Panc1 (cell line): Measurements from ENCODE around the gene SYT5. TPM values are rescaled to one million over a fixed set of nuclear protein-coding genes. Genes with fewer than 3 reads are reported as not detected.
"Not testable (repeated sequence)": the region's sequence is repeated elsewhere in the genome, so short reads cannot be mapped to it uniquely, and the experiment has no call there.

Experiments used
- ATAC-seq: fragments of 200-7000 bp; cut with Tn5 transposase; 2 replicates; pipeline ENCODE4 v1.9.1; 2020; ENCODE audit warnings: mild to moderate bottlenecking, moderate library complexity
- BruUV-seq: library from RNA; stranded (reverse); fragments of 400-500 nt; replicated peaks from 2 replicates; lab custom pipeline; 2021; lab: Mats Ljungman, UMichigan
- CTCF ChIA-PET: fragments of 300-600 bp; sonication (Branson Sonifier 250); formaldehyde crosslinking; loops from one replicate; lab custom pipeline; 2022; ENCODE audit warnings: antibody characterized with exemption; lab: Charles Lee
- POLR2A ChIA-PET: fragments of 300-600 bp; sonication (Branson Sonifier 250); formaldehyde crosslinking; loops from one replicate; lab custom pipeline; 2022; ENCODE audit warnings: antibody characterized with exemption; lab: Charles Lee
- DNase-seq: peaks from one replicate; pipeline ENCODE4 v3.0.0-alpha.2; 2010; ENCODE audit warnings: low read depth, low spot score
- H3K27ac ChIP-seq: 2 replicates; pipeline ENCODE4 v1.5.1; 2011; ENCODE audit warnings: mild to moderate bottlenecking, low read length, inconsistent platforms
- H3K27me3 ChIP-seq: fragments of 200-500 bp; sonication (Bioruptor generic); 2 replicates; pipeline ENCODE4 v1.6.0; 2014; ENCODE audit warnings: low read length, inconsistent platforms; ENCODE audit not compliant: control insufficient read depth, insufficient read depth
- H3K36me3 ChIP-seq: fragments of 200-500 bp; sonication (Bioruptor generic); 2 replicates; pipeline ENCODE4 v1.5.1; 2014; ENCODE audit warnings: inconsistent platforms, mild to moderate bottlenecking, low read length, moderate library complexity; ENCODE audit not compliant: control insufficient read depth, insufficient read depth
- H3K4me1 ChIP-seq: 2 replicates; pipeline ENCODE4 v1.5.1; 2011; ENCODE audit warnings: inconsistent platforms, mild to moderate bottlenecking, low read length, moderate library complexity; ENCODE audit not compliant: control insufficient read depth, insufficient read depth
- H3K4me3 ChIP-seq, 2 experiments: 2 replicates each; pipeline ENCODE4 v1.5.1; 2011 to 2012; ENCODE audit warnings: low read depth in 2 of 2, low read length in 2 of 2, mild to moderate bottlenecking in 2 of 2, inconsistent platforms in 1 of 2, moderate library complexity in 1 of 2
- H3K9me3 ChIP-seq: fragments of 200-500 bp; sonication (Bioruptor generic); 2 replicates; pipeline ENCODE4 v1.5.1; 2014; ENCODE audit warnings: low read depth, mild to moderate bottlenecking, inconsistent platforms, low read length, moderate library complexity; ENCODE audit not compliant: control insufficient read depth, insufficient read depth
- POLR2AphosphoS5 ChIP-seq: IDR thresholded peaks from 2 replicates; pipeline ENCODE4 v1.6.1; 2012; ENCODE audit warnings: mild to moderate bottlenecking, low read depth, low read length, moderate library complexity
- SIN3A ChIP-seq: IDR thresholded peaks from 2 replicates; pipeline ENCODE4 v1.6.1; 2012; ENCODE audit warnings: low read depth, mild to moderate bottlenecking, low read length, moderate library complexity, borderline replicate concordance; ENCODE audit not compliant: insufficient read depth
- TCF7L2 ChIP-seq: IDR thresholded peaks from 2 replicates; pipeline ENCODE4 v1.6.1; 2011; ENCODE audit warnings: mild to moderate bottlenecking, low read depth, low read length, inconsistent platforms
- in situ Hi-C: cut with HindIII; loops from 2 replicates; pipeline ENCODE4 v1.10.0; 2016; ENCODE audit warnings: low sequenced_read_pairs, low pct_unique_long_range_greater_than_20kb
- intact Hi-C: fragments of 100-400 bp; cut with micrococcal nuclease; formaldehyde crosslinking; loops from one replicate; pipeline ENCODE4 v1.10.0; 2022; ENCODE audit not compliant: unreplicated experiment
- total RNA-seq: library from RNA; stranded (reverse); gene quantifications from one replicate; pipeline ENCODE4 v1.2.1, GENCODE V29; 2021; ENCODE audit not compliant: unreplicated experiment
- TF ChIP-seq, protein P1 (sequence below): fragments of 450-650 bp; IDR thresholded peaks from 2 replicates; pipeline ENCODE4 v1.5.1; 2017; ENCODE audit warnings: mild to moderate bottlenecking
- TF ChIP-seq, protein P2 (sequence below), 2 experiments: IDR thresholded peaks; 2 replicates each; pipeline ENCODE4 v1.6.1; 2011 to 2012; ENCODE audit warnings: low read depth in 2 of 2, control low read depth in 1 of 2, low read length in 1 of 2, mild to moderate bottlenecking in 1 of 2, moderate library complexity in 1 of 2; ENCODE audit not compliant: insufficient read depth in 1 of 2

Gene SYT5
- total RNA-seq, 1 experiment from 2014 or later: 3.2 TPM

DNA sequence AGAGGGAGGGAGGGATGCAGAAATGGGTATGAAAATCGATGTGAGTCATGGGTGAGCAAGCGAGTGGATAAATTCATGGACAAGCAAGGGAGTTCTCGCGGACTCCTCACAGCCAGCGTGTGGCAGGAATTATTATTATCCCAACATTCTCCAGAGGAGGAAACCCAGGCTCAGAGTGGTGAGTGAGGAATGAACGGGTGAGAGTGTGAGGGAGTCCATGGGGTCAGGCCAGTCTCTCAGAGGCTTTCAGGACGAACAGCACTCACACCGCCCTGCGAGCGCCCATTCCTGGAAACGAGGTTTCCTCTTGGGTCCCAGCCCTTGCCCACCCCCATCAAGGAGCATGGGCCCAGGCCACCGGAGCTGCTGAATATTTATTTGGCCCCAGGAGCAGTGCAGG is 7.3 kb downstream of the SYT5 start:
- Histone ChIP-seq H3K27ac (peak overlapping the region; percentile 80), H3K9me3 (no peaks in the 10 kb centered on the region), H3K27me3 (no peaks in the 10 kb centered on the region), H3K36me3 (no peaks in the 10 kb centered on the region), H3K4me1 (peaks cover 8% of the 10 kb centered on the region; the same call in 1 of the 2 replicates), H3K4me3 (peak overlapping the region; percentile 61 to 79)
- TF ChIP-seq TCF7L2 (no peak), SIN3A (no peak), POLR2AphosphoS5 (no peak)
- TF ChIP-seq, protein P1, sequence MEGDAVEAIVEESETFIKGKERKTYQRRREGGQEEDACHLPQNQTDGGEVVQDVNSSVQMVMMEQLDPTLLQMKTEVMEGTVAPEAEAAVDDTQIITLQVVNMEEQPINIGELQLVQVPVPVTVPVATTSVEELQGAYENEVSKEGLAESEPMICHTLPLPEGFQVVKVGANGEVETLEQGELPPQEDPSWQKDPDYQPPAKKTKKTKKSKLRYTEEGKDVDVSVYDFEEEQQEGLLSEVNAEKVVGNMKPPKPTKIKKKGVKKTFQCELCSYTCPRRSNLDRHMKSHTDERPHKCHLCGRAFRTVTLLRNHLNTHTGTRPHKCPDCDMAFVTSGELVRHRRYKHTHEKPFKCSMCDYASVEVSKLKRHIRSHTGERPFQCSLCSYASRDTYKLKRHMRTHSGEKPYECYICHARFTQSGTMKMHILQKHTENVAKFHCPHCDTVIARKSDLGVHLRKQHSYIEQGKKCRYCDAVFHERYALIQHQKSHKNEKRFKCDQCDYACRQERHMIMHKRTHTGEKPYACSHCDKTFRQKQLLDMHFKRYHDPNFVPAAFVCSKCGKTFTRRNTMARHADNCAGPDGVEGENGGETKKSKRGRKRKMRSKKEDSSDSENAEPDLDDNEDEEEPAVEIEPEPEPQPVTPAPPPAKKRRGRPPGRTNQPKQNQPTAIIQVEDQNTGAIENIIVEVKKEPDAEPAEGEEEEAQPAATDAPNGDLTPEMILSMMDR: no peak
- TF ChIP-seq, protein P2, sequence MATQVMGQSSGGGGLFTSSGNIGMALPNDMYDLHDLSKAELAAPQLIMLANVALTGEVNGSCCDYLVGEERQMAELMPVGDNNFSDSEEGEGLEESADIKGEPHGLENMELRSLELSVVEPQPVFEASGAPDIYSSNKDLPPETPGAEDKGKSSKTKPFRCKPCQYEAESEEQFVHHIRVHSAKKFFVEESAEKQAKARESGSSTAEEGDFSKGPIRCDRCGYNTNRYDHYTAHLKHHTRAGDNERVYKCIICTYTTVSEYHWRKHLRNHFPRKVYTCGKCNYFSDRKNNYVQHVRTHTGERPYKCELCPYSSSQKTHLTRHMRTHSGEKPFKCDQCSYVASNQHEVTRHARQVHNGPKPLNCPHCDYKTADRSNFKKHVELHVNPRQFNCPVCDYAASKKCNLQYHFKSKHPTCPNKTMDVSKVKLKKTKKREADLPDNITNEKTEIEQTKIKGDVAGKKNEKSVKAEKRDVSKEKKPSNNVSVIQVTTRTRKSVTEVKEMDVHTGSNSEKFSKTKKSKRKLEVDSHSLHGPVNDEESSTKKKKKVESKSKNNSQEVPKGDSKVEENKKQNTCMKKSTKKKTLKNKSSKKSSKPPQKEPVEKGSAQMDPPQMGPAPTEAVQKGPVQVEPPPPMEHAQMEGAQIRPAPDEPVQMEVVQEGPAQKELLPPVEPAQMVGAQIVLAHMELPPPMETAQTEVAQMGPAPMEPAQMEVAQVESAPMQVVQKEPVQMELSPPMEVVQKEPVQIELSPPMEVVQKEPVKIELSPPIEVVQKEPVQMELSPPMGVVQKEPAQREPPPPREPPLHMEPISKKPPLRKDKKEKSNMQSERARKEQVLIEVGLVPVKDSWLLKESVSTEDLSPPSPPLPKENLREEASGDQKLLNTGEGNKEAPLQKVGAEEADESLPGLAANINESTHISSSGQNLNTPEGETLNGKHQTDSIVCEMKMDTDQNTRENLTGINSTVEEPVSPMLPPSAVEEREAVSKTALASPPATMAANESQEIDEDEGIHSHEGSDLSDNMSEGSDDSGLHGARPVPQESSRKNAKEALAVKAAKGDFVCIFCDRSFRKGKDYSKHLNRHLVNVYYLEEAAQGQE (IDR thresholded peaks at IDR 0.05; ENCODE audit: insufficient read depth in 1 of 2, low read depth in 2 of 2, low read length in 1 of 2): no peak
- no TSS peak for BruUV-seq
- ATAC-seq (no peak), DNase-seq (no peak)
- CTCF ChIA-PET: interaction anchor here (1.0 kb wide), 1 partner anchor 13 kb away, joined by 22 read pairs; no protein-coding TSS in a partner anchor
- intact Hi-C loops: no loop called here
- in situ Hi-C loops: no loop called here
- POLR2A ChIA-PET: interaction anchor here (0.5 to 0.7 kb wide), 2 partner anchors 8 to 29 kb away, joined by 5 to 11 read pairs; no protein-coding TSS in a partner anchor

- intact Hi-C loops, H3K36me3 ChIP-seq, H3K4me1 ChIP-seq, ATAC-seq, H3K27me3 ChIP-seq, in situ Hi-C loops, H3K9me3 ChIP-seq, BruUV-seq, POLR2A ChIA-PET, DNase-seq, CTCF ChIA-PET: not testable (repeated sequence)
- peak overlapping the region; percentile 29; the same call in 1 of the 2 replicates for H3K27ac ChIP-seq
- peak overlapping the region in 1 of 2 experiments; percentile 79; a peak in 2 of 4 replicates for H3K4me3 ChIP-seq
Observed at GRCh38 chr19:55172318-55172717, 7.8 kb downstream of the SYT5 start.

DNA sequence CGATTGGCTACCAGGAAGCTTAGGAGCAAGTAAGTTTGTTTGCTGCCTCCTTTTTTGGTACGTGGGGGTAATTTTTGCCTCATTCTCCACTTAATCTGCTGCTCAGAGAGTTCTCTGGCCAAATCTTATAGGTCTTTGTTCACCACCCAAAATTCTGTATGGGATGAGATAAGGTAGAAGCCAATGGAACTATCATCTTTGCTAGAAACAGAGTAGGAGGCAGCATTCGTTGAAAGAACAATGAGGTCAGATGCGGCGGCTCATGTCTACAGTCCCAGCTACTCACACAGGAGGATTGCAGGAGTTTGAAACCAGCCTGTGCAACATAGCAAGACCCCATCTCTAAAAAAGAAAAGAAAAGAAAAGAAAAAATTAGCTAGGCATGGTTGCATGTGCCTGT is 8.6 kb downstream of the SYT5 start:
- ChIA-PET POLR2A (no interaction called here), CTCF (no interaction called here)
- in situ Hi-C loops: no loop called here
- peaks cover 8% of the 10 kb centered on the region for H3K4me1 ChIP-seq
- intact Hi-C loops: no loop called here
- TF ChIP-seq POLR2AphosphoS5: no peak
- TF ChIP-seq, protein P2 (IDR thresholded peaks at IDR 0.05; ENCODE audit: insufficient read depth in 1 of 2, low read depth in 2 of 2, low read length in 1 of 2): no peak
- TF ChIP-seq, protein P1: no peak
- no peak for TF ChIP-seq SIN3A
- TF ChIP-seq TCF7L2: no peak
- H3K4me3 ChIP-seq: no peak overlapping the region
- no peaks in the 10 kb centered on the region for H3K27me3 ChIP-seq
- H3K9me3 ChIP-seq: no peaks in the 10 kb centered on the region
- no peaks in the 10 kb centered on the region for H3K36me3 ChIP-seq
- ATAC-seq (no peak), DNase-seq (no peak)
- no TSS peak for BruUV-seq
- H3K27ac ChIP-seq: no peak overlapping the region
